ENCODE data around the gene PLXNA1.

The PLXNA1 gene

GRCh38 chr3:126968391-126969390, 14.2 kb upstream of the PLXNA1 start:
- H3K9ac ChIP-seq: no peak overlapping the region
- peaks cover 0 to 12% (median 0%) of the 10 kb centered on the region in 11 experiments; a peak in 5 of 22 replicates for H3K27me3 ChIP-seq
- no peaks in the 10 kb centered on the region for H3K36me3 ChIP-seq
- H3K27ac ChIP-seq: no peak overlapping the region
- peak overlapping the region in 7 of 11 experiments; percentile 1 to 97 (median 36); a peak in 12 of 22 replicates for H3K4me2 ChIP-seq
- H3K4me3 ChIP-seq: no peak overlapping the region
- peaks cover 12 to 53% (median 32%) of the 10 kb centered on the region in 10 experiments for H3K4me1 ChIP-seq
- peaks cover 0 to 62% (median 6%) of the 10 kb centered on the region in 11 experiments; a peak in 8 of 22 replicates for H4K20me1 ChIP-seq
- H3K9me3 ChIP-seq (replicated peaks in 1 of 11): peaks cover 3 to 10% (median 7%) of the 10 kb centered on the region in 11 experiments
- TF ChIP-seq Cebpa-rat (IDR thresholded peaks at IDR 0.05): no peak

- no peak overlapping the region for H3K9ac ChIP-seq
- no peak overlapping the region for H3K4me3 ChIP-seq
- peaks cover 12 to 53% (median 32%) of the 10 kb centered on the region in 10 experiments for H3K4me1 ChIP-seq
- TF ChIP-seq Cebpa-rat (IDR thresholded peaks at IDR 0.05): no peak
- H3K36me3 ChIP-seq: no peaks in the 10 kb centered on the region
- no peak overlapping the region; a peak in 1 of 22 replicates for H3K27ac ChIP-seq
- H3K4me2 ChIP-seq: peak overlapping the region in 7 of 11 experiments; percentile 15 to 97 (median 36); a peak in 13 of 22 replicates
- peaks cover 12 to 19% (median 16%) of the 10 kb centered on the region in 11 experiments for H3K9me3 ChIP-seq (replicated peaks in 1 of 11)
- H3K27me3 ChIP-seq: peaks cover 0 to 21% (median 0%) of the 10 kb centered on the region in 11 experiments; a peak in 5 of 22 replicates
- H4K20me1 ChIP-seq: peaks cover 0 to 53% (median 6%) of the 10 kb centered on the region in 11 experiments; a peak in 7 of 22 replicates
Measured at GRCh38 chr3:126969586-126969985, 13.3 kb upstream of the PLXNA1 start.

GRCh38 chr3:126970101-126970500, 12.8 kb upstream of the PLXNA1 start:
- Histone ChIP-seq H3K4me1 (peaks cover 12 to 53% (median 32%) of the 10 kb centered on the region in 10 experiments), H3K27ac (no peak overlapping the region), H3K9me3 (replicated peaks in 1 of 11) (peaks cover 17 to 24% (median 21%) of the 10 kb centered on the region in 11 experiments), H3K27me3 (peaks cover 0 to 21% (median 0%) of the 10 kb centered on the region in 11 experiments; a peak in 5 of 22 replicates), H3K4me3 (no peak overlapping the region), H3K4me2 (peak overlapping the region in 5 of 11 experiments; percentile 15 to 97 (median 43); a peak in 6 of 22 replicates), H3K36me3 (peaks cover 0 to 4% (median 0%) of the 10 kb centered on the region in 11 experiments; a peak in 1 of 22 replicates), H3K9ac (no peak overlapping the region), H4K20me1 (peaks cover 0 to 48% (median 4%) of the 10 kb centered on the region in 11 experiments; a peak in 7 of 22 replicates)
- TF ChIP-seq Cebpa-rat (IDR thresholded peaks at IDR 0.05): no peak

- Histone ChIP-seq H3K36me3 (peaks cover 0 to 4% (median 0%) of the 10 kb centered on the region in 11 experiments; a peak in 1 of 22 replicates), H3K9ac (peak overlapping the region in 1 of 11 experiments; percentile 84; a peak in 2 of 22 replicates), H3K4me3 (no peak overlapping the region), H3K4me1 (peaks cover 12 to 53% (median 32%) of the 10 kb centered on the region in 10 experiments), H4K20me1 (peaks cover 0 to 40% (median 0%) of the 10 kb centered on the region in 11 experiments; a peak in 7 of 22 replicates), H3K27me3 (peaks cover 0 to 24% (median 0%) of the 10 kb centered on the region in 11 experiments; a peak in 5 of 22 replicates), H3K9me3 (replicated peaks in 1 of 11) (peaks cover 25 to 32% (median 30%) of the 10 kb centered on the region in 11 experiments), H3K27ac (peak overlapping the region in 2 of 11 experiments; percentile 83 to 94; a peak in 3 of 22 replicates), H3K4me2 (peak overlapping the region; percentile 64 to 97 (median 79); a peak in 19 of 22 replicates)
- TF ChIP-seq Cebpa-rat (IDR thresholded peaks at IDR 0.05): no peak
Measured at GRCh38 chr3:126970921-126971320, 12.0 kb upstream of the PLXNA1 start.

GRCh38 chr3:126971891-126972351, 11.0 kb upstream of the PLXNA1 start:
- H3K9ac ChIP-seq: peak overlapping the region in 4 of 11 experiments; percentile 44 to 84 (median 60); a peak in 6 of 22 replicates
- H4K20me1 ChIP-seq: peaks cover 0 to 32% (median 0%) of the 10 kb centered on the region in 11 experiments; a peak in 5 of 22 replicates
- no peak overlapping the region for H3K4me3 ChIP-seq
- H3K4me1 ChIP-seq: peaks cover 12 to 53% (median 32%) of the 10 kb centered on the region in 10 experiments
- H3K36me3 ChIP-seq: peaks cover 0 to 4% (median 0%) of the 10 kb centered on the region in 11 experiments; a peak in 1 of 22 replicates
- H3K9me3 ChIP-seq (replicated peaks in 1 of 11): peaks cover 27 to 37% (median 33%) of the 10 kb centered on the region in 11 experiments
- H3K27ac ChIP-seq: peak overlapping the region in 4 of 11 experiments; percentile 48 to 94 (median 75); a peak in 7 of 22 replicates
- peaks cover 0 to 24% (median 0%) of the 10 kb centered on the region in 11 experiments; a peak in 5 of 22 replicates for H3K27me3 ChIP-seq
- TF ChIP-seq Cebpa-rat (IDR thresholded peaks at IDR 0.05): no peak
- peak overlapping the region; percentile 64 to 97 (median 79) for H3K4me2 ChIP-seq

GRCh38 chr3:126972866-126973265, 10.0 kb upstream of the PLXNA1 start:
- Histone ChIP-seq H3K36me3 (peaks cover 0 to 4% (median 0%) of the 10 kb centered on the region in 11 experiments; a peak in 1 of 22 replicates), H3K27ac (peak overlapping the region in 2 of 11 experiments; percentile 83 to 84; a peak in 2 of 22 replicates), H3K27me3 (peaks cover 0 to 24% (median 0%) of the 10 kb centered on the region in 11 experiments; a peak in 5 of 22 replicates), H3K9me3 (replicated peaks in 1 of 11) (peaks cover 27 to 37% (median 33%) of the 10 kb centered on the region in 11 experiments), H3K4me2 (peak overlapping the region in 6 of 11 experiments; percentile 70 to 97 (median 86); a peak in 7 of 22 replicates), H3K4me3 (no peak overlapping the region), H4K20me1 (peaks cover 0 to 31% (median 0%) of the 10 kb centered on the region in 11 experiments; a peak in 4 of 22 replicates), H3K9ac (no peak overlapping the region), H3K4me1 (peaks cover 12 to 53% (median 32%) of the 10 kb centered on the region in 10 experiments)
- TF ChIP-seq Cebpa-rat (IDR thresholded peaks at IDR 0.05): no peak

GRCh38 chr3:126973814-126974213, 9.1 kb upstream of the PLXNA1 start:
- H3K27me3 ChIP-seq: peaks cover 0 to 21% (median 2%) of the 10 kb centered on the region in 11 experiments; a peak in 6 of 22 replicates
- H3K36me3 ChIP-seq: peaks cover 0 to 4% (median 0%) of the 10 kb centered on the region in 11 experiments; a peak in 1 of 22 replicates
- peaks cover 27 to 37% (median 33%) of the 10 kb centered on the region in 11 experiments for H3K9me3 ChIP-seq (replicated peaks in 1 of 11)
- H3K4me1 ChIP-seq: peaks cover 16 to 55% (median 32%) of the 10 kb centered on the region in 10 experiments
- no peak overlapping the region; a peak in 1 of 22 replicates for H3K27ac ChIP-seq
- H3K9ac ChIP-seq: no peak overlapping the region
- no peak for TF ChIP-seq Cebpa-rat (IDR thresholded peaks at IDR 0.05)
- peak overlapping the region in 1 of 11 experiments; percentile 97; a peak in 2 of 22 replicates for H3K4me2 ChIP-seq
- H4K20me1 ChIP-seq: peaks cover 0 to 26% (median 0%) of the 10 kb centered on the region in 11 experiments; a peak in 5 of 22 replicates
- H3K4me3 ChIP-seq: no peak overlapping the region

- no peak overlapping the region for H3K4me2 ChIP-seq
Measured at GRCh38 chr3:126974756-126975155, 8.2 kb upstream of the PLXNA1 start.

More at GRCh38 chr3:126974756-126975155, 8.2 kb upstream of the PLXNA1 start:
- TF ChIP-seq Cebpa-rat (IDR thresholded peaks at IDR 0.05): no peak
- Histone ChIP-seq H3K27ac (no peak overlapping the region), H3K27me3 (peaks cover 0 to 22% (median 10%) of the 10 kb centered on the region in 11 experiments; a peak in 11 of 22 replicates), H3K36me3 (peaks cover 0 to 4% (median 0%) of the 10 kb centered on the region in 11 experiments; a peak in 1 of 22 replicates), H4K20me1 (peaks cover 0 to 19% (median 0%) of the 10 kb centered on the region in 11 experiments; a peak in 6 of 22 replicates), H3K9ac (no peak overlapping the region), H3K4me3 (no peak overlapping the region), H3K9me3 (replicated peaks in 1 of 11) (peaks cover 27 to 37% (median 33%) of the 10 kb centered on the region in 11 experiments), H3K4me1 (peaks cover 22 to 55% (median 32%) of the 10 kb centered on the region in 10 experiments)

Measured in BLaER1 treated with 17β-estradiol and CSF1 and Interleukin-3, amounts not matched to agents 10 nM and 100 nM (cell line).